ENCODE results near the gene RHOB.
"Not testable (repeated sequence)": the region's sequence is repeated elsewhere in the genome, so short reads cannot be mapped to it uniquely, and the experiment has no call there.

The RHOB gene

GRCh38 chr2:20431301-20431698 lies 15.6 kb upstream of the RHOB start:
- H3K4me3 ChIP-seq (replicated peaks; ENCODE audit: low read depth, low read length): no peak overlapping the region
- DNase-seq (ENCODE audit: extremely low read depth, low read depth): no peak
- TF ChIP-seq CTCF (IDR thresholded peaks at IDR 0.05; ENCODE audit: low read depth, low read length, missing control alignments): no peak

GRCh38 chr2:20431772-20432171 lies 15.1 kb upstream of the RHOB start:
- no peak for TF ChIP-seq CTCF (IDR thresholded peaks at IDR 0.05; ENCODE audit: low read depth, low read length, missing control alignments)
- DNase-seq (ENCODE audit: extremely low read depth, low read depth): no peak
- no peak overlapping the region for H3K4me3 ChIP-seq (replicated peaks; ENCODE audit: low read depth, low read length)

GRCh38 chr2:20432714-20433113 lies 14.2 kb upstream of the RHOB start:
- no peak overlapping the region for H3K4me3 ChIP-seq (replicated peaks; ENCODE audit: low read depth, low read length)
- no peak for DNase-seq (ENCODE audit: extremely low read depth, low read depth)
- TF ChIP-seq CTCF (IDR thresholded peaks at IDR 0.05; ENCODE audit: low read depth, low read length, missing control alignments): no peak

- no peak for TF ChIP-seq CTCF (IDR thresholded peaks at IDR 0.05; ENCODE audit: low read depth, low read length, missing control alignments)
- no peak for DNase-seq (ENCODE audit: extremely low read depth, low read depth)
Observed at GRCh38 chr2:20433249-20433648, 13.6 kb upstream of the RHOB start.

GRCh38 chr2:20433946-20434553 lies 12.8 kb upstream of the RHOB start:
- no peak for DNase-seq (ENCODE audit: extremely low read depth, low read depth)
- H3K4me3 ChIP-seq (replicated peaks; ENCODE audit: low read depth, low read length): no peak overlapping the region
- TF ChIP-seq CTCF (IDR thresholded peaks at IDR 0.05; ENCODE audit: low read depth, low read length, missing control alignments): no peak

More at GRCh38 chr2:20433249-20433648, 13.6 kb upstream of the RHOB start:
- no peak overlapping the region for H3K4me3 ChIP-seq (replicated peaks; ENCODE audit: low read depth, low read length)

- DNase-seq (ENCODE audit: extremely low read depth, low read depth): no peak
- H3K4me3 ChIP-seq (replicated peaks; ENCODE audit: low read depth, low read length): no peak overlapping the region
- no peak for TF ChIP-seq CTCF (IDR thresholded peaks at IDR 0.05; ENCODE audit: low read depth, low read length, missing control alignments)
Observed at GRCh38 chr2:20434588-20435294, 12.1 kb upstream of the RHOB start.

- not testable (repeated sequence) for DNase-seq (ENCODE audit: extremely low read depth, low read depth); H3K4me3 ChIP-seq (replicated peaks; ENCODE audit: low read depth, low read length)
Observed at GRCh38 chr2:20435456-20435855, 11.4 kb upstream of the RHOB start.
